ENCODE results near the gene TMEM233.
"Not testable (repeated sequence)": the region's sequence is repeated elsewhere in the genome, so short reads cannot be mapped to it uniquely, and the experiment has no call there.

Gene TMEM233

DNA sequence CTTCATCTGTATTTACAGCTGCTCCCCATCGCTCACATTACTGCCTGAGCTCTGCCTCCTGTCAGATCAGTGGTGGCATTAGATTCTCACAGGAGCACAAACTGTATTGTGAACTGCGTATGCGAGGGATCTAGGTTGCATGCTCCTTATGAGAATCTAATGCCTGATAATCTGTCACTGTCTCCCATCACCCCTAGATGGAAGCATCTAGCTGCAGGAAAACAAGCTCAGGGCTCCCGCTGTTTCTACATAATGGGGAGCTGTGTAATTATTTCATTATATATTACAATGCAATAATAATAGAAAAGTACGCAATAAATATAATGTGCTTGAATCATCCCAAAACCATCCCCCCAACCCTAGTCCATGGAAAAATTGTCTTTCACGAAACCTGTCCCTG, 64.6 kb downstream of the TMEM233 start:
- DNase-seq (ENCODE audit: low read depth in 2 of 2), result not testable (repeated sequence)

DNA sequence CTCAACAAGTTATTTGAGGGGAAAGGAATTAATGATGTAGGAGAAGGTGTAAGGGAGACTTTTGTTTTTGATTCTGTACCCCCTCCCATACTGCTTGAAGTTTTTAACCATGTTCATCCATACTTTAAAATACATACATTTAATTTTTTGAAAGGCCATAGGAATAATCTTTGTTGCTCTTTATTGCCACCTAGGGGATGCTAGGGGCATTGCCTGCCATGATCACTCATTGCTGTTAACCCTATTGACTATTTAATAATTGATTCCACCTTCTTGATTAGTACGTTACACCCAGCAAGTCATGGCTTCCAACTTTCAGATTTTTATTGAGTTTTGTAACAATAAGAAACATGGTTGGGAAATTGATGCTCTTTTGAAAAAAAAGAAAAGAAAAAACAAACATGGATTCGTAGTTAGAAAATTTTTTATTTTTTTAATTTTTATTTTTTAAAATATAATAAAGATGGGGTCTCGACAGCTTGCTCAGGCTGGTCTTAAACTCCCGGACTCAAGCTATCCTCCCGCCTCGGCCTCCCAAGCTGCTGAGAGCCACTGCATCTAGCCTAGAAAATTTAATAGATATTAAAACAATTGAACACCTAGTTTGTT, 65.8 kb downstream of the TMEM233 start:
- peak in 1 of 2 donors; percentile 25 for DNase-seq (ENCODE audit: low read depth in 2 of 2)

DNA sequence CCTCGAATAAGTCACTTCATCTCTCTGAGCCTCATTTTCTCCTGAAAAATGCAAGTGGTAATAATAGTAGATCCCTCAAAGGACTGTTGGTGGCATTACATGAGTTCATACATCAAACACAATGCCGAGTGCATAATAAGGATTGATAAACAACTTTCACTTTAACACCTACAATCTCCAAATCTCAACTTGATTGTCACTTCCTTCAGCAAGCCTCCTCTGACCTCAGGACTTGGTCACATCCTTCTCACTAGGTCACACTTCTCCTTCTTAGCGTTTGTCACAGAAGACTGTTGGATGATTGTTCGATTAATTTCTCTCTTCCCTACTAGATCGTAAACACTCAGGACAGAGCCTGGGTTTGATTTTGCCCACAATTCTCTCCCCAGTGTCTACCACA, 66.5 kb downstream of the TMEM233 start:
- no peak for DNase-seq (ENCODE audit: low read depth in 2 of 2)

DNA sequence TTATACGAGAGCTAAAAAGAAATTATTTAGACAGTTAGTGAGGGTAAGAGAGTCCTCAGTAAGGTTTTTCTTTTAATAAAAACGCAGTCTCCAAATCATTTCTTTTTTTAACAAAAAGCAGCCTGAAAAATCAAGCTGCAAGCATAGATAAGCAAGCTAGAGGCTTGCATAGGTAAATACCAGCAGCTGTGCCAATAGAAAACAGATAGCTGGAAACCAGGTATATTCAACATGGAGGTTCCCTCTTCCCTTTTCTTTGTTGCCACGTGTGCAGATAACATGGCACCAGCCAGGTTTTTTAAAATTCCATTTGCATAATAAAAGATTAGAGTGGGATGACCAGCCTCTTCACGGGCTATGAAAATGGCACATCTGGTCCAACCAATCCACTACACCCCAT, 68.3 kb downstream of the TMEM233 start:
- no peak for DNase-seq (ENCODE audit: low read depth in 2 of 2)

DNA sequence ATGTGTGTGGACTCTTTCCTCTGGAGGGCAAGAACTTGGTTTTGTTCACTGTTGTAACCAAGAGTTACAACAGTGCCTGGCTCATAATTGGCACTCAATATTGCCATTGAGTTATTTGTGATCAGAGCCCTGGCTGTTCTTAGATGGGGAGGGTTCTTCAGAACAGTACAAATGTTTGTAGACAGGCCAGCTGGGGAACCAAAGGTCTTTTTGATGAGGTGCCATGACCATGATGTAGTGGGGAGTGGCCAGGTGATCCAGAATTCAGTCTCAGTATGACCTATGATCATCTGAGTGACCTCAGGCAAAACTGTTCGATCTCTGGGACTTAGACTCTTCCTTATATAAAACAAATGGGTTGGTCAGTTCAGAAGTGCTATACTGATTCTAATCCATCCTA, 71.1 kb downstream of the TMEM233 start:
- DNase-seq (ENCODE audit: low read depth in 2 of 2), result no peak

DNA sequence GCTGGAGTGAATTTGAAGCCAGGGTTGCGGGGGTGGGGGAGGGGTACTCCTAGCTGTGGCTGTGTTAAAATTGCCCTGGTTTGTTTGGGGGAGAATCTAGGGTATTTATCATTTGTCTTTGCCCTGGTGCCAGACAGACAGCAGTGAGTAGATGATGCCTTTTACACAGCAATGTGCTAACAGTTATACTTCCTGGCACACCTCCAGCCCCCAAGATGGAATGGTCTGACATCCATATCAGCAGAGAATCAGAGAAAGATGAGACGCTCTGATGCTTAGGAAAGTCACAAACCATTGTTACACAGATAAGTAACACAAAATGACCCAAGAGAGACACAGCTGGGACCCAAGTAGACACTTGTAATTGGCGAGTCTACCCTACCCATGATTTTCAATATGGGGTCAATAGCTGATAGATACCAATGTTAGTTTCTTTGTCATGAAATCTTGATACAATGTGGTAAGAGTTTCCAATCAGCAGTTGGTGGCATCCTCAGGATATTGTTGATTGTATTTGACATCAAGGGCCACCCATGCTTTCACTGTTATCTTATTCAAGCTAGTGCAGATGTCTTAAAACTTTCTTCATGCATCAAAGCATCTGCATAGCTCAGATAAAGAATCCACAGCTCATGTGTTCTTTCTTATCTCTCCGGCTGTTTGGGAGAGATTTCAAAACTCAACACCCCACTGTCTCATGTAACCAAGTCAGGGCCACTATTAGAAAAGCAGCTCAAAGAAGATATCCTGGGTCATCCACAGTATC, 71.8 kb downstream of the TMEM233 start:
- DNase-seq (ENCODE audit: low read depth in 2 of 2), result no peak

DNA sequence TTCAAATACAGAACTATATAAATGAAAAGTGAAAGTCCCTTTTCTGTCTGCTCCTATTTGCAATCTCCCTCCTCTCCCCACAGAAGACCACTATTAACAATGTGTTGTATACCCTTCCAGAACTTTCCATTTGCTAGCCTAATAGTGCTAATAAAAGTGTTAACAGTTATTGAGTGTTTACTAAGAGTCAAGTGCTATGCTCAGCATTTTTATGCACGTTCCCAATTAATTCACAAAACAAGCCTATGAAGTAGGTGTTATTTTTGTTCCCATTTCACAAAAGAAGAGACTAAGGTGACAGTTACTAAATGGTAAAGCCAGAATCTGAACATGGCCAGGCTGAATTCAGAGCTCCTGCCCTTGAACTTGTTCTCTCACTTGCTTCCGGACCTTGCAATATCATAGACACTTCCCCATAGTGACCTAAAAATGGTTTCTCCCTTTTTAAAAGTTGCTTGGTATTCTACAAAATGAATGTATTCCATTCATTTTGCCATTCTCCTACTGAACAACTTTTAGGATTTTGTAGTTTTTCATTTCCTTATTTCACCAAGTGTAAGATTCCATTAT, 72.7 kb downstream of the TMEM233 start:
- DNase-seq (ENCODE audit: low read depth in 2 of 2), result no peak

DNA sequence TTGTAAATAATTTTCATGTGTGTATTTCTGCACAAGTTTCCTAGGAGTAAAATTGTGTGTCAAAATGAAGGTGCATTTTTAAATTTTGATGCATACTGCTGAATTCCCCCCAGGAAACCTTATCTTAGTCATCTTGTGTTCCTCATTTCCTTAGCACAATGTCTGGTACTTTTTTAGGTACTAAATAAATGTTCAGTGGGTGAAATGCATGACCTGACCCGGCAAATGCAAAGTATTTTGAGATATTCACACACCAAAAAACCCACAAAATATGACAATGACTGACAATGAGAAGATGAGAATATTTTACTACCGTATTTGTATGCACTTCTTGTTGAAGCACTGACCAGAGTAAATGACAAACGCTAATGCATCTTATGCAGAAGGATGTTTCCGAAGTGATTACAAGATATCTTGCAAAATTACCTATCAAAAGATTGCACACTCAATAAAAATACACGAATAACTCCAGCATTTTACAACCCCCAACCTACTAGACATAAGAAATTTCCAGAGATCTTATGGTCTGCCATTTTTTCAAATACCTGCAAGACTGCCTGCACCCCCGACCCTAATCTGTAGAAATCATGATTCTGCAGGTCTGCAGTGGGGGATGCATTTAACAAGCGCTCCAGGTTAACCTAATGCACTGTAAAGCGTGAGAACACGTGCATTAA, 73.5 kb downstream of the TMEM233 start:
- DNase-seq (ENCODE audit: low read depth in 2 of 2), result no peak

DNA sequence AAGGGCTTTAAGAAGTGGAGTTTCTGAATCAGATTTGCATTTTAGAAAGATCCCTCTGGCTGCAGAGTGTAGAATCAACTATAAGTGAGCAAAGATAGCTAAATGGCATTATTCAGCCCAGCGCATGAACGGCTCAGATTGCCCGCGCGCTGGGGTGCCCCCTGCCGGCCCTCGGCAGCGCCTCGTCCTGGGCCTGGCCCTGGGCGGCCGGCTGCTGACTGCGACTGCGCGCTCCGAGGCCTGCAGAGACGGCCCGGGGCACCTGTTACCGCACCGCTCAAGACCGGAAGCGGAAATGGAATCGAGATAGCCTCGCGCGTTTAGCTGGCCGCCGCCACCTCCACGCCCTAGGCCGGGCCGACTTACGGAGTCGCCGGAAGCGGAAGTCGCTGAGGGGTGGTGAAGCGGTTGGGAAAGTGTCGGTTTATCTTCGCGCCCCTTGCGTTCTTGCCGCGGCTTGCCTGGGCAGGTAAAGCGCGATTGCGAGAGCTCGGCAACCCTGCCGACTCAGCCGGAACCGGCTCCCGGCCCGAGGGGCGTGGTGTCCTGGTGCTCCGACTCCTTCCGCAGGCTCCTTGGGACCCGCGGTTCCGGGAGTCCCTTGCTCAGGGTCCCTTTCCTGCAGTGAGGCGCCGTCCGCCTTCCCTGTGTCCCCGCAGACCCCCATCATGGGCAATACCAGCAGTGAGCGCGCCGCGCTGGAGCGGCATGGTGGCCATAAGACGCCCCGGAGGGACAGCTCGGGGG, 74.2 kb downstream of the TMEM233 start, which contains the start of gene PRKAB1:
PRKAB1 (plus strand) TSS at position 557 of the 747 bp plus-strand sequence; CDS start at position 669, 112 bp downstream.
- peak; percentile 88 to 89 for DNase-seq (ENCODE audit: low read depth in 2 of 2)

DNA sequence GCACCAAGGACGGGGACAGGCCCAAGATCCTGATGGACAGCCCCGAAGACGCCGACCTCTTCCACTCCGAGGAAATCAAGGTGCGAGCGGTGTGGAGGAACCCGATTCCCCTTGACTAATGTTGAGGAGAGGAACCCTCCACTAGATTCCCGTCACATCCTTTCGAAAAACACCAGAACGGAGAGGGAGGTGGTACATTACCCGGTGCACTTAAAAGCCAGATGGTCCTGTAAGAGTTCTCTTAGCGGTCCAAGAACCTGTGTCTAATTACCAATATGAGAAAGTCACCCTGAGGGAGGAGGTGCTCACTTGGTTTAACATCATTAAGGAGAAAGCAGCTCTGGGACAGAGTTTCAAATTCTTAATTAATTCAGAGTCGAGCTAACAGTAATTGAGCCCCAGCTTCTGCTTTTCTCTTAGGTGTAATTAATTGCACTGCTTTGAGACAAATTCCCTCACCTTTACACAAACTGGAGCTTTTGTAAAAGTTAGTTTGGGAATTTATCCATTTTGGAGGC, 74.8 kb downstream of the TMEM233 start:
- DNase-seq (ENCODE audit: low read depth in 2 of 2), result no peak

DNA sequence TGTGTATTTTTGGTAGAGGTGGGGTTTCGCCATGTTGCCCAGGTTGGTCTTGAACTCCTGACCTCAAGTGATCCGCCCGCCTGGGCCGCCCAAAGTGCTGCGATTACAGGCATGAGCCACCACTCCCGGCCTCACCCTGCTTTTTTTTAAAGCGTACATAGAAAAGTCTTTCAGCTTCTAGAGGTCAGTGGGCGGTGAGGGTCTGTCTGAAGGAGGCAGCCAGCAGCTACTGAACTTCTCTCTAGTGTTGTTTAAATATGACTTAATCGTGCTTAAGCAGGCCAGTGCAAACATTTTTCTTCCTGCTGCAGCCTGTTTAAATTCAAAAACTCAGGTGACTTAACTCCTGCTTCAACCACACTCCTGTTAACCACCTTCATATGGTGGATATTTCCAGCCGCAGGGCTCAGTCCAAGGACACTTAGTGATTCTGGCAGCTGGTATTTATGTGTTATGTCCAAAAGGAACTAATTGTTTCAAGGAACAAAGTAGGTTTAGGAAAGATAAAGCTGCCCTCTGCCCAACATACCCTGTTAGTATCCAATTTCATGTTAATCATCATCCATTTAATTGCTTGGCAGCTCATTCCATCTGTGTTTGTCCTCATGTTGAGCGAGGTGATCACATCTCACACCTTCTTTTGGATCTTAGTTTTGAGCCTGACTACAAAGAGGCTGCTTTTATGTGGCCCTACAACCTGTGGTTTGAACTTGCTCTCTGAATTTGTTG, 76.3 kb downstream of the TMEM233 start:
- DNase-seq (ENCODE audit: low read depth in 2 of 2), result no peak

DNA sequence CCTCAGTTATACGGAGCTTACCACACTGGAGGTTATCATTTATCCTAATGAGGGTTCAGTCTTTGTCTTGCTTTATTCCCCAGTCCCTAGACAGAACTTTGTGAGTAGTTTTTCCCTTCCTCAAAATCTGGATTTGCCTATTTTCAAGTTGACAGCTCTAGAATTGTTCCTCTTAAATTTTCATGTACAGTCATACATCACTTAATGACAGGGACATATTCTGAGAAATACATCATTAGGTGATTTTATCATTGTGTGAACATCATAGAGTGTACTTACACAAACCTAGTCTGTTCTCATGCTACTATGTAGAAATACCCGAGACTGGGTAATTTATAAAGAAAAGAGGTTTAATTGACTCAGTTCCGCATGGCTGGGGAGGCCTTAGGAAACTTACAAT, 77.5 kb downstream of the TMEM233 start:
- DNase-seq (ENCODE audit: low read depth in 2 of 2), result no peak

DNA sequence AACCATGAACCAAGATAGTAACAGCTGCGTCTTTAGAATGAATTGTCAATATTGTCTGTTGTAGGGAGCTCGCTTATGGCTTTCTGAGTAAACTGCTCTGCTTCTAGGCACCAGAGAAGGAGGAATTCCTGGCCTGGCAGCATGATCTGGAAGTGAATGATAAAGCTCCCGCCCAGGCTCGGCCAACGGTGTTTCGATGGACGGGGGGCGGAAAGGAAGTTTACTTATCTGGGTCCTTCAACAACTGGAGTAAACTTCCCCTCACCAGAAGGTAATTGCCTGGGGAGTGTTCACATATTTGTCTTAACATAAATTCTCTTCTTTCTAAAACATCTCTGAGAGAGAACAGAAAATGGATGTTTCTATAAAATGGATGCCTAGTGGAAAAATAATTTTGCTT, 78.6 kb downstream of the TMEM233 start:
- no peak for DNase-seq (ENCODE audit: low read depth in 2 of 2)

DNA sequence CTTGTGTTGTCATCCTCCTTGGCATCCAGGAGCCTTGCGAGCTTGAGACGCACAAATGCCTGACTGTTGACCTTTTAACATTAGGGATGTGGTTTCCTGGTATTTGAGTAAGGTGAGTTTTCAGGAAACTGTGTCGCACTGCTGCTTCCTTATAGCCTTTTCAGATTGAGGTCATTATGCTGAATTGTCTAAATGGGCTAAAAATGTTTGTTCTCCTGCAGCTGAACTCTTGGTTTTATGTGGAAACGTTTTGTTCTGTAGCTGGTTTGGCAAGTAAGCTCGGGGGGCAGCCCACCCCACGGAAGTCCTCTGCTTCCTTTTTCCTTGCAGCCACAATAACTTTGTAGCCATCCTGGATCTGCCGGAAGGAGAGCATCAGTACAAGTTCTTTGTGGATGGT, 80.1 kb downstream of the TMEM233 start:
- no peak for DNase-seq (ENCODE audit: low read depth in 2 of 2)

DNA sequence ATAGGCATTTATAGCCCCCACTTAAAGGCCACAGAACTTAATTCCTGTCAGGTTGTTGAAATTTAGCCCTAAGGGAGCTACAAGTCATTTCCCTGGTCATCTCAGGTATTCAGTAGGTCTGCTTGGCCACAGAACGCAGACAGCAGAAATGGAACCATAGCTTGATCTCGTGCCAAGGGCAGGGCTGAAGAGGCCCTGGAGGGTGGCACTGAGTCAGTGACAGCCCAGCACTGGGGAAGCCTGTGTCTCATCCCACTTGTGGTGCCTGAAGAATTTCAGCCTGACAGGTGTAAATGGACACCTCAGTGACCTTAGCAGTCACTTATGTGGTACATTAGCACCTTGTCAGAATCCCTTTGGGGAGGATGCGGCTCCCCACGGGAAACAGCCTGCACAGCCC, 81.0 kb downstream of the TMEM233 start:
- DNase-seq (ENCODE audit: low read depth in 2 of 2), result no peak

DNA sequence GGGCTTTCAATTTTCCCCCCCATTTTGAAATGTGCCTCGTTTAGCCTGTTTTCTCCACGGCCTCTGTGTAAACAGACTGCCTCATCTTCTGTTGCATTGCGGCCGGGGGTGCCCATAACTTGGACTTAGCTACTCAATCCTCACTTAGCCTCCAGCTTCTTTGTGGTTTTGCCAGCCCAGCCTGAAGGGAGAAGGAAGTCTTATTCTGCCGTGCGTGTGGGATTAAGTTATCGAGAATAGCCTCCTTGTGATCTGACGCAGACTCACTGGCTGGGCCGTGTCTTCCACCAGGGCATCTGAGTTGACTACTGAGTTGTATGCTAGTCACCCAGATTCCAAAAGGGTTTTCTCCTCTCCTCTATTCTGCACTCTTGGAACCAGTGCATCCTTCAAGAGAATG, 82.4 kb downstream of the TMEM233 start:
- no peak for DNase-seq (ENCODE audit: low read depth in 2 of 2)

DNA sequence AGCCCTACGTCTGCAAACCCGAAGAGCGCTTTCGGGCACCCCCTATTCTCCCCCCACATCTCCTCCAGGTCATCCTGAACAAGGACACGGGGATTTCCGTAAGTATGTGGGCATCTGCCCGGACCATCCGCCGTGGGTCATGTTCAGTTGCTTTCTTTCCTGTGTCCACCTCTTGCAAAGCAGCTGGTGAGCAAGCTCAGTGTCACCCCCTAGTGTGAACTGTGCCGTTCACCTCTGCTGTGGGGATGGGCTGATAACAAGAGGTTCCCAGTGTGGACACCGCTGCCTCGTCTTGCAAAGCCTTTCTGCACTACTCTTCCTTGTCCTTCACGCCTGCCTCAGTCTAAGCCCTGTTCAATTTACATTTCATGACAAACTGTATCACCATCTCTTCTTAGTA, 83.0 kb downstream of the TMEM233 start:
- DNase-seq (ENCODE audit: low read depth in 2 of 2), result no peak

DNA sequence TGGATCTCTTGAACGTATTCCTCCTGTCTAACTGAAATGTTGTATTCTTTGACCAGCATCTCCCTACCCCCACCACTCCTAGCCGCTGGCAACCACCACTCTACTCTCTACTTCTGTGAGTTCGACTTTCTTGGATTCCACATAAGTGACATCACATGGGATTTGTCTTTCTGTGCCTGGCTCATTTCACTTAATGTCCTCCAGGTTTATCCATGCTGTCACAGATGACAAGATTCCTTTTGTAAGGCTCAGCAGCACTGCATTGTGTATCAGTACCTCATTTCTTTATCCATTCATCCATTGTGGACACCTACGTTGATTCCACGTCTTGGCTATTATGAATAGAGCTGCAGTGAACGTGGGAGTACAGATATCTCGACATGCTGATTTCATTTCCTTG, 84.9 kb downstream of the TMEM233 start:
- DNase-seq (ENCODE audit: low read depth in 2 of 2), result no peak

DNA sequence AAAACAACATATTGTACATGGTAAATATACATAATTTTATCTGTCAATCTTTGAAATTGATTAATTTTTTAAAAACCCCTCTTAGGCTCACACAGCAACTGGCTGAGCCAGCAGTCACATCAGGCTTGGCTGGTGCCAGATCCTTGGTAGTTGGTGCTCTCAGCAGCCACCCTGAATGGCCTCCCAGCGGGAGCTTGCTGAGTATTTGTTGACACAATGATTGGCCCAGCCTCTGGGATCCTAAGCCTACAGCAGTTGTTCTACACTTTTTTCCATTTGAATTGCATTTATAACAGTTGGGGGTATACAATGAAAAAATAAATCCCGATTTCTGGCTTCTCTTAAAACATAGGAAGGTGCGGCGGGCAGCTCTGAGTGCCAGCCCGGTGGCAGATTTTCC, 85.5 kb downstream of the TMEM233 start:
- no peak for DNase-seq (ENCODE audit: low read depth in 2 of 2)

DNA sequence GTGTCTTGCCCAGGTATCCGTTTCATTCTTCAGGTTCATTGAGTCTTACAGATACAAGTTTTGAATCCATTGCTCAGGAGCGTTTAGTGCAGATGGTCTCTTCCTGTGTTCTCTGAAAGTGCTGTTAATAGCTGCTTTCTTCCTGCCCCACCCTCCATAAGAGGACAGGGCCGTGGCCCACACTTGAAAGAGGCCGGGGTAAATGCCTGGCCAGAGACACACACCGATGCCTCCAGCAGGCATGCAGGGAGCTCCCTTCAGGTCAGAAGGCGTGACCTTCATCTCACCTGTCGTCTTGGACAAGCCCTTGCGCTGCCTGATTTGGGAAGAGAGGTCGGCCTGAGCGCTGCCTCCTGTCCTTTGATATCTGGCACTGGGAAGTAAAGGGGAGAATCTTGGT, 85.9 kb downstream of the TMEM233 start:
- no peak for DNase-seq (ENCODE audit: low read depth in 2 of 2)

DNA sequence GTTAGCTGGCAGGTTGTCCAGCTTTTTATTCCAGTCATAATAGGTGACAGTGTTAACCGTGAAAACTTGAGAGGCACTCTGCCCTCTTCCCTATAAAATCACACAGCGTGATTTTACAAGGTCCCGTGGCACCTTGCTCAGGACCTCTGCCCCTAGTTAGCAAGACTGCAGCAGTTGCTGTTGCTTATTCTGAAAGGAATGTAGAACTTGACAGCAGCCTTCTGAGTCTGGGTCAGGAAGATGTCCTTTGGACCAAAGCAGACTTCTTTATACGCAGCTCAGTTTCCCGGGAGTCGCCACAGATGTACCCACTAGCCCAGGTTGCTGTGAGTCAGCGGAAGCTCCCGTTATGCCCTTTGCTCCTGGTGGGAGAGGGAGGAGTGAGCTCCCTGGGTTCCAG, 87.5 kb downstream of the TMEM233 start:
- no peak for DNase-seq (ENCODE audit: low read depth in 2 of 2)
